ENCODE results near the gene GPD2.

- no peak for TF ChIP-seq POLR2A (IDR thresholded peaks at IDR 0.05)
- no peak for TF ChIP-seq CTCF (IDR thresholded peaks at IDR 0.05)
Measured at GRCh38 chr2:156592809-156593593, 156.8 kb downstream of the GPD2 start.
